ENCODE data around the gene ENKUR.

ENKUR gene

DNA sequence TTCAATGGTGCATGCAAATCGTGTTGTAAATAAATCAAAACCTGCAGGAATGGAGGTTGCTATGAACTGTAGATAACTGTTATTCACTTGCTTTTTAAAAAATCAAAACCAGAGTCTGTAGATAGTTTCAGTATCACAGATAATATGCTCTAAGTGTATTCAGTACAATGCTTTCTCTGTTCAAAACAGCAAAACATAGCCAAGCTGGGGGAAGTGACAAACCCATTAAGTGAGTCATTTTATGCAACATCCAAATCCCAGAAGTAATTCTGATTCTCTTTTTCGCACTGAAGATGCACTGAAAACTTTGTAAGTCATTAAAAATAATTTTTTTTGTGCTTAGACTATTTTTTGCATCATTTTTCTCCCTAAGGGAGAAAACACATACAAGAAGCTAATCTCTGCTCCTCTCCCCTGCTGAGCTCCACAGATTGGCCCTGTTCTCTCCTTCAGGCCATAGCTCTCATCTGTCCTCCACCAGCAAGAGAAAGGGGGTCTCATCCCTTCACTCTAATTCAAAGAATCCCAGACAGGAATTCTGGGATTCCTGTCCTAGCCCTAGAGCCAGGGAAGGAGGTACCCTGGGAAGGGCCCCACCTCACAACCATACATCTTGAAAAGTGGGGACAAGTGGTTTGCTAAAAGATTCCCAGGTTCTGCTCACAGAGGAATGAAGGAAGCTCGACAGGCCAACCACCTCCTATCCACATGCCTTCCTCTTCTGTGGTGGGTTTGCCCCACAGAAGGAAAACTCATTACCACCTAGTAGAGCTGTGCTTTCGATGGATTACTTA lies 68.5 kb downstream of the ENKUR start:
- ChIA-PET CTCF (interaction anchor here (1.1 kb wide), 1 partner anchor 36 kb away, joined by 3 read pairs; no protein-coding TSS in a partner anchor), POLR2A (ENCODE audit: low non-redundant PET) (no interaction called here)
- H3K27ac ChIP-seq, result no peak overlapping the region

GRCh38 chr10:24944512-24945255 lies 71.3 kb downstream of the ENKUR start:
- peak; percentile 89 for DNase-seq (ENCODE audit: low spot score)
- ChIA-PET POLR2A (ENCODE audit: low non-redundant PET) (no interaction called here), CTCF (interaction anchor here (0.6 to 1.0 kb wide), 4 partner anchors 55 to 344 kb away, joined by 3 to 4 read pairs (median 3); no protein-coding TSS in a partner anchor)
- TF ChIP-seq, protein P1, sequence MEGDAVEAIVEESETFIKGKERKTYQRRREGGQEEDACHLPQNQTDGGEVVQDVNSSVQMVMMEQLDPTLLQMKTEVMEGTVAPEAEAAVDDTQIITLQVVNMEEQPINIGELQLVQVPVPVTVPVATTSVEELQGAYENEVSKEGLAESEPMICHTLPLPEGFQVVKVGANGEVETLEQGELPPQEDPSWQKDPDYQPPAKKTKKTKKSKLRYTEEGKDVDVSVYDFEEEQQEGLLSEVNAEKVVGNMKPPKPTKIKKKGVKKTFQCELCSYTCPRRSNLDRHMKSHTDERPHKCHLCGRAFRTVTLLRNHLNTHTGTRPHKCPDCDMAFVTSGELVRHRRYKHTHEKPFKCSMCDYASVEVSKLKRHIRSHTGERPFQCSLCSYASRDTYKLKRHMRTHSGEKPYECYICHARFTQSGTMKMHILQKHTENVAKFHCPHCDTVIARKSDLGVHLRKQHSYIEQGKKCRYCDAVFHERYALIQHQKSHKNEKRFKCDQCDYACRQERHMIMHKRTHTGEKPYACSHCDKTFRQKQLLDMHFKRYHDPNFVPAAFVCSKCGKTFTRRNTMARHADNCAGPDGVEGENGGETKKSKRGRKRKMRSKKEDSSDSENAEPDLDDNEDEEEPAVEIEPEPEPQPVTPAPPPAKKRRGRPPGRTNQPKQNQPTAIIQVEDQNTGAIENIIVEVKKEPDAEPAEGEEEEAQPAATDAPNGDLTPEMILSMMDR (conservative IDR thresholded peaks at IDR 0.05; ENCODE audit: low read depth), result no peak
- H3K27ac ChIP-seq, result peak overlapping the region; percentile 61

More for the DNA sequence above, 68.5 kb downstream of the ENKUR start:
- peak; percentile 13 for DNase-seq (ENCODE audit: low spot score)
- TF ChIP-seq, protein P1 (conservative IDR thresholded peaks at IDR 0.05; ENCODE audit: low read depth), result no peak

DNA sequence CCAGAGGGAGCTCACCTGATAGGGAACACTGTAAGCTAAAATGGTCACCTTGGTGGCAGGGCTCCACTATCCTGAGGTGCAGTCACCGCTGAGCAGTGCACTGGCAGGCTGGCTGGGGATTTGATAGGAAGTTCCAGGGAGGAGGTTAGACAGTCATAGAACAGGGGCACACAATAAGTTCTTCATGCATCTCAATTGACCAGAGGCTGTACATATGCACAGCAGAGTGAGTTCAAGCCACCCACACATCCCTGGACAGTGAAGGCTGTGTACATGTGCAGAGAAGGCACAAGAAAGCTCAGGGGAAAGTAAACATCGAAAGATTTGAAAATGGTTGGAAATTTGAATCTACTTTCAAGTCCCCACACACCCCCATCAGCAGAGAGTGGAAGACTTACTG lies 77.4 kb downstream of the ENKUR start:
- TF ChIP-seq, protein P1 (conservative IDR thresholded peaks at IDR 0.05; ENCODE audit: low read depth), result no peak
- no peak overlapping the region for H3K27ac ChIP-seq
- DNase-seq (ENCODE audit: low spot score), result no peak
- ChIA-PET POLR2A (ENCODE audit: low non-redundant PET) (no interaction called here), CTCF (no interaction called here)

DNA sequence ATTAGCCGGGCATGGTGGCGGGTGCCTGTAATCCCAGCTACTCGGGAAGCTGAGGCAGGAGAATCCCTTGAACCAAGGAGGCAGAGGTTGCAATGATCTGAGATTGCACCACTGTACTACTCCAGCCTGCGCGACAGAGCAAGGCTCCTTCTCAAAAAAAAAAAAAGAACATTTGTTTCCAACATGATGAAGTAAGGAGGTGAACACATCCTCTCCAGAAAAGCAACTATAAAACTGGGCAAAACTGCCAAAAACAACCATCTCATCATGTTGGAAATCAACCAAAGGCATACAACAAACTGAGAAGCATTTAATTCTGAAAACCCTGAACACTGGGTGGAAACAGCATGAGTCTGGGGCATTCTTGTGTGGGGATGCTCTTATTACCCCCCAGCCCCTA lies 77.9 kb downstream of the ENKUR start:
- H3K27ac ChIP-seq, result no peak overlapping the region
- ChIA-PET CTCF (no interaction called here), POLR2A (ENCODE audit: low non-redundant PET) (no interaction called here)
- TF ChIP-seq, protein P1 (conservative IDR thresholded peaks at IDR 0.05; ENCODE audit: low read depth), result no peak
- DNase-seq (ENCODE audit: low spot score), result no peak

DNA sequence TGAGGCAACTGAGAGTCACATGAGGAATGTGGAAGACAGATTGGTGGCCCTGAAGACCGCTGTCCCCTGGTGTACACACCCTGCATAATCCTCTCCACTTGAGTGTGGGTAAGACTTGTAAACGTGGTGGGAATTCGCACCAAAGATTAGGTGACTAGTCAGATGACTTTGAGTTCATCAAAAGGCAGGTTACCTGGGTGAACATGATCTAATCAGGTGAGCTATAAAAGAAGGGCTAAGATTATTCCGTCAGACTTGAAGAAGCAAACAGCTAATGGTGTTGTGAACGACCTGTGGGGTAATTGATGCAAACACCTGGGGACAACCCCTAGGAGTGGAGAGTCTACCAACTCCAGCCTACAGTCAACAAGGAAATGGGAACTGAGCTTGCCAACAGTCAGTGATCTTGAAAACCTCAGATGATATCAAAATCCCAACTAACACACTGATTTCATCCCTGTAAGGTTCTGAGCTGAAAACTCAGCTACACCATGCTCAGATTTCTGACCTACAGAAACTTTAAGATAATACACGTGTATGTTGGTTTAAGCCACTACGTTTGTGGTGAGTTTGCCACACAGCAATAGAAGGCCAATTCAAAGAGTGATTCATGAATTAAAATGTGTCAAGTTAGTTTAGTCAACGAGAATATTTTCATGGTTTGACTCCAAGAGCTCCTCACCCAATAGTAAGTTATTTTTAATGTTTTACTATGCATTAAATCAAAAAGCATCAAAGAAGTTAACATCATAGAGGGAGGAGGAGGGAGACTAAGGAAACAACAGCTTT lies 80.3 kb downstream of the ENKUR start:
- ChIA-PET POLR2A (ENCODE audit: low non-redundant PET) (no interaction called here), CTCF (no interaction called here)
- H3K27ac ChIP-seq, result no peak overlapping the region
- no peak for DNase-seq (ENCODE audit: low spot score)
- TF ChIP-seq, protein P1 (conservative IDR thresholded peaks at IDR 0.05; ENCODE audit: low read depth), result no peak

Measured in RWPE1 (cell line).